PC-3 (cell line): ENCODE data around the gene AADAC. TPM values are rescaled to one million over a fixed set of nuclear protein-coding genes. Genes with fewer than 3 reads are reported as not detected.
A peak's percentile ranks its signal among the peaks of the same experiment; 100 is the strongest.

Source experiments
- ATAC-seq: fragments of 200-7000 bp; cut with Tn5 transposase; 2 replicates; pipeline ENCODE4 v1.9.1; 2020; ENCODE audit warnings: mild to moderate bottlenecking, moderate library complexity
- BruUV-seq: library from RNA; stranded (reverse); fragments of 400-500 nt; replicated peaks from 2 replicates; lab custom pipeline; 2021; lab: Mats Ljungman, UMichigan
- CTCF ChIA-PET: fragments of 300-600 bp; sonication (Branson Sonifier 250); formaldehyde crosslinking; loops from one replicate; lab custom pipeline; 2022; ENCODE audit warnings: antibody characterized with exemption; lab: Charles Lee
- POLR2A ChIA-PET: fragments of 300-600 bp; sonication (Branson Sonifier 250); formaldehyde crosslinking; loops from one replicate; lab custom pipeline; 2022; ENCODE audit warnings: antibody characterized with exemption; ENCODE audit not compliant: unreplicated experiment; lab: Charles Lee
- DNase-seq: peaks from one replicate; pipeline ENCODE4 v3.0.0-alpha.2; 2015
- H2AFZ ChIP-seq: fragments of 300-600 bp; sonication (generic); 2 replicates; pipeline ENCODE4 v1.6.0; 2016; ENCODE audit warnings: antibody characterized with exemption, low read length
- H3F3A ChIP-seq: fragments of 300-600 bp; sonication (generic); one replicate; pipeline ENCODE4 v1.6.0; 2017; ENCODE audit warnings: antibody characterized with exemption, low read length, control low read depth, mild to moderate bottlenecking; ENCODE audit not compliant: unreplicated experiment
- H3K27ac ChIP-seq: fragments of 300-600 bp; sonication (generic); 2 replicates; pipeline ENCODE4 v1.5.1; 2016; ENCODE audit warnings: mild to moderate bottlenecking, low read length
- H3K27me3 ChIP-seq: fragments of 300-600 bp; sonication (generic); 2 replicates; pipeline ENCODE4 v1.6.1; 2016; ENCODE audit warnings: low read length, mixed read lengths
- H3K36me3 ChIP-seq: fragments of 300-600 bp; sonication (generic); 2 replicates; pipeline ENCODE4 v1.6.1; 2016; ENCODE audit warnings: low read depth, mixed run types, low read length, mixed read lengths
- H3K4me1 ChIP-seq: fragments of 300-600 bp; sonication (generic); 2 replicates; pipeline ENCODE4 v1.5.1; 2016; ENCODE audit warnings: low read length; ENCODE audit not compliant: insufficient read depth
- H3K4me2 ChIP-seq: fragments of 300-600 bp; sonication (generic); 2 replicates; pipeline ENCODE4 v1.6.0; 2016; ENCODE audit warnings: low read length
- H3K4me3 ChIP-seq: fragments of 300-600 bp; sonication (generic); 2 replicates; pipeline ENCODE4 v1.5.1; 2016; ENCODE audit warnings: mild to moderate bottlenecking, low read length, mixed read lengths
- H3K79me2 ChIP-seq: fragments of 300-600 bp; sonication (generic); 2 replicates; pipeline ENCODE4 v1.6.1; 2017; ENCODE audit warnings: low read length, mixed read lengths
- H3K9ac ChIP-seq: fragments of 300-600 bp; sonication (generic); 2 replicates; pipeline ENCODE4 v1.6.0; 2016; ENCODE audit warnings: mild to moderate bottlenecking, low read length
- H3K9me2 ChIP-seq: fragments of 300-600 bp; sonication (generic); replicated peaks from 2 replicates; pipeline ENCODE4 v1.6.1; 2016; ENCODE audit warnings: mixed run types, low read length, mixed read lengths
- H3K9me3 ChIP-seq: fragments of 300-600 bp; sonication (generic); 2 replicates; pipeline ENCODE4 v1.6.1; 2016; ENCODE audit warnings: low read length, mixed read lengths
- H4K20me1 ChIP-seq: fragments of 300-600 bp; sonication (generic); 2 replicates; pipeline ENCODE4 v1.6.1; 2016; ENCODE audit warnings: low read length, mixed read lengths
- EZH2 ChIP-seq: fragments of 300-600 bp; sonication (generic); IDR thresholded peaks from one replicate; pipeline ENCODE4 v1.6.1; 2017; ENCODE audit warnings: antibody characterized with exemption, mild to moderate bottlenecking, low read length; ENCODE audit not compliant: unreplicated experiment
- EZH2phosphoT487 ChIP-seq: fragments of 300-600 bp; sonication (generic); IDR thresholded peaks from 2 replicates; pipeline ENCODE4 v1.6.1; 2018; ENCODE audit warnings: mild to moderate bottlenecking, antibody characterized with exemption, low read length, borderline replicate concordance
- intact Hi-C: fragments of 100-400 bp; cut with micrococcal nuclease; formaldehyde crosslinking; loops from 2 replicates; pipeline ENCODE4 v1.9.0; 2023
- total RNA-seq: library from RNA; depleted of rRNA; stranded (reverse); fragments of >200 nt; gene quantifications from 2 replicates; pipeline ENCODE4 v1.2.3, GENCODE V29; 2014
- TF ChIP-seq, protein P1 (sequence below): fragments of 300-600 bp; sonication (generic); conservative IDR thresholded peaks from 2 replicates; pipeline ENCODE4 v1.5.1; 2017; ENCODE audit warnings: antibody characterized with exemption, low read depth, mild to moderate bottlenecking, low read length

AADAC gene
- total RNA-seq, 1 experiment from 2014 or later, result 0.18 TPM

DNA sequence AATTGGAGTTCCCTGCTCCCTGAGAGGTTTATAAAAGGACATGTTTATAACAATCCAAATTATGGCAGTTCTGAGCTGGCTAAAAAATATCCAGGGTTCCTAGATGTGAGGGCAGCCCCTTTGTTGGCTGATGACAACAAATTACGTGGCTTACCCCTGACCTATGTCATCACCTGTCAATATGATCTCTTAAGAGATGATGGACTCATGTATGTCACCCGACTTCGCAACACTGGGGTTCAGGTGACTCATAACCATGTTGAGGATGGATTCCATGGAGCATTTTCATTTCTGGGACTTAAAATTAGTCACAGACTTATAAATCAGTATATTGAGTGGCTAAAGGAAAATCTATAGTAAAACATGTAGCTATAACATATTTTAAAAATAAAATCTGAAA is 13.9 kb downstream of the AADAC start:
- intact Hi-C loops, result no loop called here
- no peaks in the 10 kb centered on the region for H4K20me1 ChIP-seq
- H3K4me3 ChIP-seq, result no peak overlapping the region
- no peaks in the 10 kb centered on the region for H3K36me3 ChIP-seq
- H3K9me3 ChIP-seq, result no peaks in the 10 kb centered on the region
- ChIA-PET POLR2A (no interaction called here), CTCF (no interaction called here)
- H2AFZ ChIP-seq, result no peak overlapping the region
- DNase-seq, result peak; percentile 37
- BruUV-seq, result no TSS peak
- H3K27ac ChIP-seq, result no peak overlapping the region
- no peaks in the 10 kb centered on the region for H3K4me1 ChIP-seq
- no peak overlapping the region for H3K9ac ChIP-seq
- TF ChIP-seq EZH2, result no peak
- no peak for TF ChIP-seq EZH2phosphoT487
- TF ChIP-seq, protein P1, sequence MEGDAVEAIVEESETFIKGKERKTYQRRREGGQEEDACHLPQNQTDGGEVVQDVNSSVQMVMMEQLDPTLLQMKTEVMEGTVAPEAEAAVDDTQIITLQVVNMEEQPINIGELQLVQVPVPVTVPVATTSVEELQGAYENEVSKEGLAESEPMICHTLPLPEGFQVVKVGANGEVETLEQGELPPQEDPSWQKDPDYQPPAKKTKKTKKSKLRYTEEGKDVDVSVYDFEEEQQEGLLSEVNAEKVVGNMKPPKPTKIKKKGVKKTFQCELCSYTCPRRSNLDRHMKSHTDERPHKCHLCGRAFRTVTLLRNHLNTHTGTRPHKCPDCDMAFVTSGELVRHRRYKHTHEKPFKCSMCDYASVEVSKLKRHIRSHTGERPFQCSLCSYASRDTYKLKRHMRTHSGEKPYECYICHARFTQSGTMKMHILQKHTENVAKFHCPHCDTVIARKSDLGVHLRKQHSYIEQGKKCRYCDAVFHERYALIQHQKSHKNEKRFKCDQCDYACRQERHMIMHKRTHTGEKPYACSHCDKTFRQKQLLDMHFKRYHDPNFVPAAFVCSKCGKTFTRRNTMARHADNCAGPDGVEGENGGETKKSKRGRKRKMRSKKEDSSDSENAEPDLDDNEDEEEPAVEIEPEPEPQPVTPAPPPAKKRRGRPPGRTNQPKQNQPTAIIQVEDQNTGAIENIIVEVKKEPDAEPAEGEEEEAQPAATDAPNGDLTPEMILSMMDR, result no peak
- no peak for ATAC-seq
- no peaks in the 10 kb centered on the region for H3K9me2 ChIP-seq
- H3K27me3 ChIP-seq, result no peaks in the 10 kb centered on the region
- H3F3A ChIP-seq, result no peaks in the 10 kb centered on the region
- H3K79me2 ChIP-seq, result no peaks in the 10 kb centered on the region
- no peak overlapping the region for H3K4me2 ChIP-seq

DNA sequence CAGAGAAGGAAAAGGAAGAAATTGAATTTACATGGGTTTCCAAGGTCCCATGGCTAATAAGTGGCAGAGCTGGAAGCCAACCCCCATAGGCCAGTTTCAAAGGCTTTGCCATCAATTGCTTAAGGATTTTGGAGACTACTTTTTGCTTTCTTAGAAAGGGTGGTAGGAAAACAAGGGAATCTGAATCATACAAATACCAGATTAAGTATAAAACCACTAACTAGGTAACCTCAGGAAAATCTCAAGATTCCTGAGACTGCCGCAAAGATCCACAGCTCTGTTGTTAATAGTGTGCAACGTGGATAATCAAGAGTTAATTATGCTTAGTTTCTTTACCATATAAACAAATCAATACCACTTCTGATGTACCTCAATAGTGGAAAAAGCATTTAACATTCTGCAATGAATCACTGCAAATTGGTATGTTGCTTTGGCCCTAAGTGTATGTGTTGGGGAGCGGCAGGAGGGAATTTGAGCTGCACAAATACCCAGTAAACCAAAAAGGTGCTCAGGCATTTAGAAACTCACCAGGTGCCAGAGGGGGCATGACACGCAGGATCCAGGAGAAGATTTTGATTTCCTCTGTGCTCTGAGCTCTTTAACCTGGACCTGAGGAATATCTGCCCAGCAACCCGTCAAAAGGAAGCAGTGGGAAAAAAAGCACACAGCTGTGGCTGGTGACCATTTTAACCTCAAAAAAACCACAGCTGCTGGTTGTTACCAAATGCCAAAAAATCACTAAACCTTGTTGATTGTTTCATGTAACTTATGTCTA is 22.0 kb downstream of the AADAC start:
- H3K79me2 ChIP-seq, result no peaks in the 10 kb centered on the region
- H2AFZ ChIP-seq, result no peak overlapping the region
- H3K27me3 ChIP-seq, result no peaks in the 10 kb centered on the region
- H3K4me3 ChIP-seq, result no peak overlapping the region
- H3K27ac ChIP-seq, result no peak overlapping the region
- no peaks in the 10 kb centered on the region for H3K36me3 ChIP-seq
- no peaks in the 10 kb centered on the region for H3K9me2 ChIP-seq
- H3K4me2 ChIP-seq, result no peak overlapping the region
- H3K4me1 ChIP-seq, result peaks cover 21% of the 10 kb centered on the region
- no peak for ATAC-seq
- no peaks in the 10 kb centered on the region for H3K9me3 ChIP-seq
- no peak overlapping the region for H3K9ac ChIP-seq
- no peak for DNase-seq
- no peaks in the 10 kb centered on the region for H4K20me1 ChIP-seq
- intact Hi-C loops, result loop anchor here (5.0 kb wide), 1 partner anchor 294 kb away; no protein-coding TSS in a partner anchor
- TF ChIP-seq EZH2, result no peak
- no peak for TF ChIP-seq EZH2phosphoT487
- TF ChIP-seq, protein P1, result no peak
- H3F3A ChIP-seq, result no peaks in the 10 kb centered on the region
- ChIA-PET CTCF (interaction anchor here (1.3 kb wide), 1 partner anchor 396 kb away, joined by 4 read pairs; no protein-coding TSS in a partner anchor), POLR2A (no interaction called here)
- no TSS peak for BruUV-seq

DNA sequence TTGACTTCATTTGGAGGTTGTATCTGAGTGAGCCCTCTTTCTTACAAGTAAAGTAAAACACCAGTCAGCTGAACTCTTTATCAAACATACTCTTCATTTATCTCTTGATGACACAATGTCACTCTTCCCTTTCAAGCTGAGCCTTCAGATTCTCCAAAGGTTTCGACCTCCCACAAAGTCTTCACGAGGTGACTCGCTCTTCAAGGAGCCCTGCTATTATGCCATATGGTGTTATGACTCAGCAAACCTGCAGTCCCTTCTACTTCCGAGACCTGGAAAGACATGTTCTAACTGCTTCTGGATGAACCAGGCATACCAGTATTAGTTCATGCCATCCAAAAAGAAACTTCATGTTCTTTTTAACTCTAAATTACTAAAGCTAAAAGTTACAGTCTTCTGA is 23.1 kb downstream of the AADAC start:
- no TSS peak for BruUV-seq
- peaks cover 28% of the 10 kb centered on the region for H3K4me1 ChIP-seq
- intact Hi-C loops, result loop anchor here (5.0 kb wide), 1 partner anchor 295 kb away; no protein-coding TSS in a partner anchor
- POLR2A ChIA-PET, result no interaction called here
- H2AFZ ChIP-seq, result peak overlapping the region; percentile 77
- H3K9me2 ChIP-seq, result no peaks in the 10 kb centered on the region
- no peak overlapping the region; the same call in 1 of the 2 replicates for H3K4me3 ChIP-seq
- H3K4me2 ChIP-seq, result peak overlapping the region; percentile 28
- H4K20me1 ChIP-seq, result no peaks in the 10 kb centered on the region
- TF ChIP-seq EZH2, result no peak
- TF ChIP-seq, protein P1, result no peak
- 0 out of 2 replicates have a peak overlapping the region, but pooled peaks have one; percentile 4 for H3K9ac ChIP-seq
- H3K9me3 ChIP-seq, result no peaks in the 10 kb centered on the region
- peak overlapping the region; percentile 41 for H3K27ac ChIP-seq
- CTCF ChIA-PET, result interaction anchor here (1.3 kb wide), 1 partner anchor 398 kb away, joined by 4 read pairs; no protein-coding TSS in a partner anchor
- H3K36me3 ChIP-seq, result no peaks in the 10 kb centered on the region
- ATAC-seq (peak; percentile 89), DNase-seq (peak; percentile 85)
- no peaks in the 10 kb centered on the region for H3F3A ChIP-seq
- H3K79me2 ChIP-seq, result no peaks in the 10 kb centered on the region
- H3K27me3 ChIP-seq, result no peaks in the 10 kb centered on the region
